HUES48 (cell line): ENCODE results near the gene NPIPB4.
A peak's percentile ranks its signal among the peaks of the same experiment; 100 is the strongest.
"Not testable (repeated sequence)": the region's sequence is repeated elsewhere in the genome, so short reads cannot be mapped to it uniquely, and the experiment has no call there.

Experiments used
- H3K27ac ChIP-seq: one replicate; pipeline ENCODE4 v1.7.0; 2013; ENCODE audit warnings: low read depth, low read length, inconsistent platforms
- H3K27me3 ChIP-seq: 2 replicates; pipeline ENCODE4 v1.6.1; 2013; ENCODE audit warnings: mild to moderate bottlenecking, low read length; ENCODE audit not compliant: control insufficient read depth, insufficient read depth
- H3K36me3 ChIP-seq: 2 replicates; pipeline ENCODE4 v1.6.1; 2013; ENCODE audit warnings: low read length; ENCODE audit not compliant: control insufficient read depth, insufficient read depth
- H3K4me1 ChIP-seq: 2 replicates; pipeline ENCODE4 v1.6.1; 2013; ENCODE audit warnings: mild to moderate bottlenecking, low read length; ENCODE audit not compliant: control insufficient read depth, insufficient read depth
- H3K4me3 ChIP-seq: 2 replicates; pipeline ENCODE4 v1.5.1; 2013; ENCODE audit warnings: mild to moderate bottlenecking, low read depth, low read length
- H3K9ac ChIP-seq: 2 replicates; pipeline ENCODE4 v1.6.1; 2013; ENCODE audit warnings: mild to moderate bottlenecking, low read depth, low read length, moderate library complexity
- H3K9me3 ChIP-seq: 2 replicates; pipeline ENCODE4 v1.6.1; 2013; ENCODE audit warnings: low read length; ENCODE audit not compliant: control insufficient read depth, insufficient read depth

Gene NPIPB4

GRCh38 chr16:21857656-21858055 is at the start of gene NPIPB4:
Gene NPIPB4 (minus strand): TSS chr16:21857756. CDS start chr16:21857378, 378 bp downstream.
- not testable (repeated sequence) for H3K27me3 ChIP-seq, H3K4me3 ChIP-seq, H3K9ac ChIP-seq, H3K36me3 ChIP-seq, H3K9me3 ChIP-seq, H3K27ac ChIP-seq, H3K4me1 ChIP-seq

GRCh38 chr16:21898998-21899397 is 41.4 kb upstream of the NPIPB4 start:
- not testable (repeated sequence) for H3K9me3 ChIP-seq, H3K4me3 ChIP-seq, H3K27me3 ChIP-seq, H3K27ac ChIP-seq, H3K36me3 ChIP-seq, H3K9ac ChIP-seq, H3K4me1 ChIP-seq

- not testable (repeated sequence) for H3K36me3 ChIP-seq, H3K27me3 ChIP-seq, H3K9ac ChIP-seq, H3K9me3 ChIP-seq, H3K4me1 ChIP-seq, H3K4me3 ChIP-seq, H3K27ac ChIP-seq
These were observed 24.4 kb upstream of the NPIPB4 start for GRCh38 chr16:21881988-21882387.

- H3K4me1 ChIP-seq, H3K9ac ChIP-seq, H3K27ac ChIP-seq, H3K9me3 ChIP-seq, H3K36me3 ChIP-seq, H3K4me3 ChIP-seq: not testable (repeated sequence)
- peaks cover 13% of the 10 kb centered on the region for H3K27me3 ChIP-seq
These were observed 20.4 kb downstream of the NPIPB4 start for GRCh38 chr16:21837186-21837585.

- not testable (repeated sequence) for H3K9me3 ChIP-seq, H3K9ac ChIP-seq, H3K4me1 ChIP-seq, H3K27ac ChIP-seq, H3K36me3 ChIP-seq
- H3K4me3 ChIP-seq = peak overlapping the region; percentile 39; the same call in 1 of the 2 replicates
- H3K27me3 ChIP-seq = peaks cover 13% of the 10 kb centered on the region
These were observed 21.2 kb downstream of the NPIPB4 start for GRCh38 chr16:21836334-21836733.

GRCh38 chr16:21835747-21836146 is 21.8 kb downstream of the NPIPB4 start:
- H3K36me3 ChIP-seq, H3K27ac ChIP-seq, H3K4me1 ChIP-seq, H3K9me3 ChIP-seq, H3K9ac ChIP-seq, H3K4me3 ChIP-seq: not testable (repeated sequence)
- peaks cover 13% of the 10 kb centered on the region for H3K27me3 ChIP-seq

GRCh38 chr16:21834211-21834610 is 23.3 kb downstream of the NPIPB4 start:
- H3K27me3 ChIP-seq = peaks cover 13% of the 10 kb centered on the region
- not testable (repeated sequence) for H3K9ac ChIP-seq, H3K4me1 ChIP-seq, H3K9me3 ChIP-seq, H3K27ac ChIP-seq, H3K36me3 ChIP-seq, H3K4me3 ChIP-seq

- H3K9me3 ChIP-seq, H3K4me1 ChIP-seq, H3K27me3 ChIP-seq, H3K36me3 ChIP-seq, H3K27ac ChIP-seq, H3K9ac ChIP-seq, H3K4me3 ChIP-seq: not testable (repeated sequence)
These were observed 27.6 kb downstream of the NPIPB4 start for GRCh38 chr16:21829929-21830328.

- H3K9me3 ChIP-seq, H3K27ac ChIP-seq, H3K9ac ChIP-seq, H3K27me3 ChIP-seq, H3K4me1 ChIP-seq, H3K4me3 ChIP-seq, H3K36me3 ChIP-seq: not testable (repeated sequence)
These were observed 31.4 kb downstream of the NPIPB4 start for GRCh38 chr16:21826067-21826706.

GRCh38 chr16:21825526-21825925 is 32.0 kb downstream of the NPIPB4 start:
- H3K27ac ChIP-seq, H3K27me3 ChIP-seq, H3K4me1 ChIP-seq, H3K36me3 ChIP-seq, H3K4me3 ChIP-seq, H3K9me3 ChIP-seq, H3K9ac ChIP-seq: not testable (repeated sequence)

- H3K27ac ChIP-seq, H3K4me3 ChIP-seq, H3K9me3 ChIP-seq, H3K9ac ChIP-seq, H3K36me3 ChIP-seq, H3K27me3 ChIP-seq, H3K4me1 ChIP-seq: not testable (repeated sequence)
These were observed 34.3 kb downstream of the NPIPB4 start for GRCh38 chr16:21823258-21823657.
